Midbrain (tissue), 1 donor: ENCODE results near the gene BMP8B.

ENCODE experiments used
- DNase-seq: peaks from one replicate; lab custom pipeline; 2025; lab: John Stamatoyannopoulos, UW

The BMP8B gene

GRCh38 chr1:39722495-39722894, 66.2 kb downstream of the BMP8B start:
- DNase-seq = no peak

- no peak for DNase-seq
Measured at GRCh38 chr1:39721664-39722063, 67.0 kb downstream of the BMP8B start.

DNA sequence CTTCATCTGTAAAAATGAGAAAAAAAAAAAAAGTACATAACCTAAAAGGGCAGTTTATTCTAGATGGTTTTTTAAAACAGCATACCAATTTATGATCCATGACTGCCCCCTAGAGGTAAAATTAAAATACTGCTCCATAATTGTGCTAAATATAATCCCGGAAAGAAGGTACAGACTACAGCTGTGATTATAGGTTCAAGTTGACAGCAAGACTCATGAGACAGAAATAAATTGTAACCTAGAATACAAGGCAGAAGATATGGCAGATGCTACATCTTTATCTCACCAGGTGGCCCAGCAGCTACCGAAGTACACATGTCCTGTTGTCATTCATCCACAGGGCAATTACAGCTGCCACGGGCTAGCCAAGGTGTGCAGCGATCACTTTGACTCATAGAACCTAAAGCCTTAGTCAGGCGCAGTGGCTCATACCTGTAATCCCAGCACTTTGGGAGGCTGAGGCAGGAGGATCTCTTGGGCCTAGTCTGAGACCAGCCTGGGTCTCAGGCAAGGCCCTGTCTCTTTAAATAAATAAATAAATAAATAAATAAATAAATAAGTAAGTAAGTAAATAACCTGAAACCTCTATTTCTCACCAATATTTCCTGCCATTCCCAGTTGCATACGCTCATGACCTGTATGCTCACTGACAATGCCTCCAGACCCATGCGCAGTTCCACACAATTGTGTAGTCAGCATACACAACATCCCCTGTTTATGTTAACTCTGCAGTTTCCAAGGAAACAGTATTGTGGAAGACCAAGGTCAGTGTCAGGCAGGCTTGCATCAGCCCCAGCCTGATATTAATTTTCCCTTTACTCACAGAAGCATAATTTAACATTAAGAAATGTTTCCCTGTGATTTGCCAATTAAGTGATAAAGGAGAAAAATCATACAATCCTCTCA, 68.3 kb downstream of the BMP8B start:
- peak; percentile 44 for DNase-seq

- no peak for DNase-seq
Measured at GRCh38 chr1:39717809-39718208, 70.9 kb downstream of the BMP8B start.

DNA sequence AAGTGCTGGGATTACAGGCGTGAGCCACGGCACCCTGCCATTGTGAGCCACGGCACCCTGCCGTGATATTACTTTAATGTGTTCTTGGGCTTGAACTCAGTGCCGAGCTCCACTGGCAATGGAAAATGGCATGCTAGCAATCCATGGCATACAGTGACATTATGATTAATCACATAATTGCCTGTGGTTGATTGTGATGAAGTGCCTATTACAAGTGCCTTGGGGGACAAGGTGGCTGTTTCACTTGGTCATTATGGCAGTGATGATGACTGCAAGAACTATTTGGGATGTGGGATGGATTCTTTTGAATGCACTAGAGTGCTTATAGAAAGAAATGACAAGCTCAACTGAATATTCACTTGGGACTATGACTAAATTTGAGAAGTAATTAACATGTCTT, 75.1 kb downstream of the BMP8B start:
- no peak for DNase-seq

GRCh38 chr1:39711966-39712340, 76.7 kb downstream of the BMP8B start:
- no peak for DNase-seq

DNA sequence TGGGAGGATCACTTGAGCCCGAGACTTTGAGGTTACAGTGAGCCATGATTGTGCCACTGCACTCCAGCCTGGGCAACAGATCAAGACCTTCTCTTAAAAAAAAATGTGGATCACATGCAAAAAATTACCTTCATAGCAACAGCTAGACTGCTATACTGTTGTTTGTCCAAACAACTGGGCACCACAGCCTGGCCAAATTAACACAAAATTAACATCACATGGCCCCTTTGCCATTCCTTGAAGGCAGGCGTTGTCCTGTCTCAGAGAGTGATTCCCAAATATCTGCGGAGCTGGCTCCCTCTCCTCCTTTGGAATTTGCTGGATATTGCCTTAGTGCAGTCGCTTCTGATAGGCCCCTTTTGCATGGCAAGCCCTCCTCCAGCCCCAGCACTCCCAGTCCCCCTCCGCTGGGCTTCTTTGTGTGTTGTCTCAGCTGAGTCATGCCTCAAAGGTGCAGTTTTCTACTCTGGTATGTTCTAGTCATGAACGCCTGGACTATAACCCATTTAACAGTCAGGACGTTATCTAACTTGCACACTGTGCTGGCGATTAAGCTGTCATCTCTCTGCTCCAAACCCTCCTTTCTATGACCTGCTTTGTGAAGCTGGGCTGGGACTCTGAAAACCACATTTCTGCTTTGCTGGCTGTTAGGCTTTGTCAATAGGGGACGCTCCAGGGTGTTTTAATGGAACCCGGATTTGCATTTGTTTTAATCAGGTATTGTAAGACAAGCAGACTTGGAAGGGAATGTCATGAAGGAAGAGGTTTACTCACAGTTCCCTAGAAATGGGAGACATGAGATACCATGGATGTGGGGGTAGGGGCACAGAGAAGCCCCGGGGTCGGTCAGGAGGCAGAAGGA, 77.3 kb downstream of the BMP8B start:
- DNase-seq = no peak

DNA sequence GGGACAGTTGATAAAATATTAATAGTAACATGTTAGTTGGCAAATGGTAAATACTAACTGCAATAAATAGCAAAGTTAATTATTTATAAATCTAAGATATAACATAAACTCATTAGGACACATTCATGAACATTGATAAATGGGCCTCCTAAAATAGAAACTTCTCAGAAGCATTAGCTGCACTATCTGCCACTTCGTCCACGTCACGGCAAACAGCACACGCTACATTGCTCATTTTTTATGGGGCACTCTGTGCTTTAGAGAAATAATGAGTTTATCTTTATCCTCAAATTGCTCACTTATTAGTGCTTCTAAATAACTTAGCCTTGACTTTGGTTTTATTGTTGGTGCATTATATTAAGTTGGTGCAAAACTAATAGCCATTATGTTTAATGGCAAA, 81.2 kb downstream of the BMP8B start:
- DNase-seq = no peak
